GM21529 (cell line): Measurements from ENCODE around the gene AGPS.
"Not testable (repeated sequence)": the region's sequence is repeated elsewhere in the genome, so short reads cannot be mapped to it uniquely, and the experiment has no call there.

ENCODE experiments used
- ATAC-seq: cut with Tn5 transposase; IDR thresholded peaks from one replicate; pipeline ENCODE4 v1.9.1; 2021; ENCODE audit not compliant: unreplicated experiment

AGPS gene

DNA sequence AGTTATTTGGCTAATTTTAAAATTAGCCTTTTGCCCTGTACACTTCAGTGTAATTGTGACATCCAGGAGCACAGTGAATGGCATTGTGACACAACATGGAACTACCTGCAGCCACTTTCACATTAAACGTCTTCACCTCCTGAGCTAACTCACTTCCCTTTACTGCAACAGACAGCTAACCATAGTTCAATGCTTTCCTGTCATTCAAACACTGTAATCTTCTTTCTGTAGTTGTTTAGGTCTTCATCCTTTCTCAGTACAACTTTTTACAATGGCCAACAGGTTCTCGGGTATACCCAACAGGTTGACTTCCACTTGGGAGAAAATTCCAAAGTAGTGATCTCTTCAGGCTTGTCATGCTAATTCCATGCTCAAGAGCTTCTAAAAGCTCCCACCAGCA is 8.6 kb upstream of the AGPS start:
- ATAC-seq: no peak

- no peak for ATAC-seq
Measured at GRCh38 chr2:177385151-177385550, 7.4 kb upstream of the AGPS start.

GRCh38 chr2:177391822-177392372 is 676 bp upstream of the AGPS start:
- ATAC-seq: no peak

DNA sequence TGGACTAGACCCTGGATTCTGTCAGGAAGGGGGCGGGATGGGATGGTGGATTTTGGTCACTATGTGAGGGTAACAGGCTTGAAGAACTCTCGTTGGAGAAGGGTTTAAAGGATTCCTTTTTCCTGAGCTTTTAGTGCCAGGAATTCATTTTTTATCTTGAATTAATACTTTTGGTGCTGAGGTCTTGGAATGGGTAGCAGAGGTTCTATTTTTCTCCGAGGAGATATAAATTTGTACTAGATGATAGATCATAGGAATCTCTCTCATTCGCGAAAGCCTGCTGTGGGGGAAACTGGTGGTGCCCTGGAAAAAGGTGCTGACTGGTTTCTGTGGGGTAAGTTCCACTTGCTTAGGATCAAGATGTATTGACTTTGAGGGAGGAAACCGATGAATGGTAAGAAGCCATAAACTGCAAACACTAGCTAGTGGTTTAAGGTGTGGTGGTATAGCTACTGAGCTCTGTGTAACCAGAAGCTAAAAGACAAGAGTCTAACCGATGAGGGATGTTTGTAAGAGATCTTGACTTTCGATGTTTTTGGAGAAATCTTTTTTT is 706 bp downstream of the AGPS start:
- no peak for ATAC-seq

- no peak for ATAC-seq
Measured at GRCh38 chr2:177393824-177394593, 1.4 kb downstream of the AGPS start.

DNA sequence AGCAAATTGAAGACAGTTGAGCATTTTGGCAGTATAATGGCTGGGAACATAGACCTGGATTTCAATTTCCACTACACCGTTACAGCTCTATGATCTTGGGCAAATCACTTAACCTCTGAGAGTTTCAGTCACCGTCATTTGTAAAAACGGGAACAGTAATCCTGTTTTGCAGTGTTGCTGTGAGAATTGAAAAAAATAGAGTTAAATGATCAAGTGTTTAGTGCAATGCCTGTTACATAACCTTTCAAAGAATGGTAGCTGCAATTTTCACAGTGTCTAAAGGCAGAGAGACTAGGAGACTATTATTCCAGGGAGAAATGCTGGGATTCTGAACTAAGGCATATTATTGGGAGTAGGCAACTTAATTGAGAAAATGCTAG is 2.0 kb downstream of the AGPS start:
- ATAC-seq: no peak

- ATAC-seq: no peak
Measured at GRCh38 chr2:177395351-177396065, 2.9 kb downstream of the AGPS start.

GRCh38 chr2:177396703-177397460 is 4.3 kb downstream of the AGPS start:
- ATAC-seq: no peak

DNA sequence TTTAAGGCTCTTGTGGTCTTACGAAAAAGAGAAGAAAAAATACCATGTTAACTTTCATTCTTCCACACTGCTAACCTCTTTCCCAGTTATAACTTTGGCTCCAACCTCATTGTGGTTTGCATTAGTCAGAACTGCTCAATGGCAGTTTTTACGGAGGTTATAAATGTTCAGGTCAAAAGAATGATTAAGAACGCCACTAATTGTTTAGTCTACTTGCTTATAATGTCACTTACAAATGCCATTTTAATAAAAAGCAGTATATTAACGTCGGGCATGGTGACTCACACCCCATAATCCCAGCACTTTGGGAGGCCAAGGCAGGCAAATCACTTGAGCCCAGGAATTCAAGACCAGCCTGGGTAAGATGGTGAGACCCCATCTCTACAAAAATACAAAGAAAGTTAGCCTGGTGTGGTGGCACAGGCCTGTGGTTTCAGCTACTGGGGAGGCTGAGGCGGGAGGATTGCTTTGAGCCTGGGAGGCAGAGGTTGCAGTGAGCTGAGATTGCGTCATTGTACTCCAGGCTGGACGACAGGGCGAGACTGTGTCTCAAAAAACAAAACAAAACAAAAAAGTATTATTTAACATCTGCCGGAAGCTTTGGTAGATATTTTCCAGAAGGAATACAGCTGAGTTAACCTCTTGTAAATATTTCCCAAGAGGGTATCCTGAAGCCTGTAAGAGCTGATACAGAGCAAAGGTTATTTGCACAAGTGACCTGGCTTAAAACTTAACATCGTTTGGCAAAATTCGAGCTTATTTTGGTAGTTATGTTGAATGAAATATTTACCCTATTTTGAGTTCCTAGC is 5.1 kb downstream of the AGPS start:
- no peak for ATAC-seq

- no peak for ATAC-seq
Measured at GRCh38 chr2:177398290-177398683, 5.7 kb downstream of the AGPS start.

GRCh38 chr2:177398791-177399190 is 6.2 kb downstream of the AGPS start:
- ATAC-seq: no peak

DNA sequence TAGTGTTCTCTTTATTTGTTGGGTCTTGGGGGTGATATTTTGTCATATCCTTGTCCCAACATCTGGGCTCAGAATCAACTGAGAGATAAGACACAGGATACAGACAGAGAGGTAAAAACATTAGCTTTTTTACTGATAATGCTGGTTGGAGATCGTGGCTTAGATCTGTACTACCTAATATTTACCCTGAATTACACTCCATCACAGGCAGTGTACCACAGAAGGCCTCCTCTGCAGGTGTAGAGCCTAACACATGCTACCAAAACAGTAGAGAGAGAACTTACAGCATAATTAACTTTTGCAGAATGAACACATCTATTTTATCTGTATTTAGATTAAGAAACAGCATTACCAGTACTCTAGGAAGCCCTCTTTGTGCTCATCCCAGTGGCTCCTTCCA is 6.8 kb downstream of the AGPS start:
- no peak for ATAC-seq

DNA sequence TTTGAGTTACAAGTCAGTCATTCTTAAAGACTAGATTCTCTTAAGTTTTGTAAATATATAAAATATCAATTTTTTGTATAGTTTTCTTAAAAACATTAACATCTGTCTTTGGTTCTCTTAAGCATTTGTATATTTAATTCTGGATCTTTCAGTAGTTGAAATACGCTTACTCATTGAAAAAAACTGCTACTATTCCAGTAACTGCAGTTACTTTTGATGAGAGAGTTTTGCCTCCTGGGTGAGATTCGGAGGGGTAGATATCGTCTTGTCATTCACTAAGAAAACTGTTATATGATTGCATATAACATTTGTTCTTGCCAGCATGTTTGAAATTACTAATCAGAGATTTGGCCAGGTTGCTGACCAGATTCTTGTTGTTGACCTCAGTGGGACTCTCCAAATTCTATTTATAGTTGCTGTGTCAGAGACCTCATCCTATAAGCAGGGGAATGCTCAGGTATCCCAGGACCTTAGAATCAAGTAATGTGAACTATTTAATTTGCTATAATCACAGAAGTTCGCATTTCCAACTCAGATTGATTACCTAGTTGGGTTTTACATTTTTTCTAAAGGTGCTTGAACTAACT is 7.9 kb downstream of the AGPS start:
- ATAC-seq: no peak

- ATAC-seq: no peak
Measured at GRCh38 chr2:177402096-177402495, 9.5 kb downstream of the AGPS start.

GRCh38 chr2:177403838-177404237 is 11.3 kb downstream of the AGPS start:
- no peak for ATAC-seq

DNA sequence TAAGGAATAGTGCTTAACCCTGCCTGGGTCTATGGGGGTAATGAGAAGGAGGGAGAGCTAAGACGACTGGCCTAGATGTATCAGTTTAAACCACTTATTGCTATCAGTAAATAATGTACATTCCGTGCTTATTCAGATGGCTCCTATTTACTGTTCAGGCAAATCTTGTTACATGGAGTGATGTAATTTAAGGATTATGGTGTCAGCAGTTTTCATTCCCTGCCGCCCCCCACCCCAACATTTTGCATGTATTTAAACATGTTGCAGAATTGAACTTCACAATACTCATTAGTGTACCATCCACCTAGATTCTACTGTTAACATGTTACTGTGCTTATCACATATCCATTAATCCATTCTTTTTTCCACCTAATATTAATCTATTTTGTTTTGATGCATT is 11.7 kb downstream of the AGPS start:
- no peak for ATAC-seq

DNA sequence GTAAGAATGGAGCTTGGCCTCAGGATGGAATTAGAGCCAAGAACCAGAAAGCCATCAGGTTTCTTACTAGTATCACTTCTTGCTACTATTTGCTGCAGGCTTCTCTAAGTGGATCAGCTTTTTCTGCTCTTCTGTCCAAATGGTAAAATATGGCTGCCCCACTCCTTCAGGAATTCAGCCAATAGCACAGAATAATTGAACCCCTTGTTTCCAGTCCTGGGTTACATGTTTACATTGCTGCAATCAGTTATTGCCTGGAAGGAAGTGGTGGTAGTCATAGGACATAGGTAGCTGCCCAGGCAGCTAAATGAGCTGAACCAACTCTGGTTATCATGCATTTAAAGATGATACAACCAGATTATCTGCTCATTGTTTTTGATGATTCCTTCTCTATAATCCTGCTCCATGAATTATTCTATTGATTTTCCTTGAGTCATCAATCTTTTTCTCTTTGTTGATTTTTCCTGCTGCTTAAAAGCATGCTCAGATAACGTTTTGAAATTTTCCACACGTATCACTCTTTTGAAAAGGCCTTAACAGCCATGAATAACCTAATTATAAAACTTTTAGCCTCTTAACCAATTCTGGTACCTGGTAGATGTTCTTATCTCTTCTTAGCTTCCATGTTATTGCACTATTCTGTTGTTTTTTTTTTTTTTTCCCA is 12.6 kb downstream of the AGPS start:
- ATAC-seq: no peak

GRCh38 chr2:177406182-177406581 is 13.6 kb downstream of the AGPS start:
- no peak for ATAC-seq

GRCh38 chr2:177407031-177407430 is 14.5 kb downstream of the AGPS start:
- ATAC-seq: no peak

DNA sequence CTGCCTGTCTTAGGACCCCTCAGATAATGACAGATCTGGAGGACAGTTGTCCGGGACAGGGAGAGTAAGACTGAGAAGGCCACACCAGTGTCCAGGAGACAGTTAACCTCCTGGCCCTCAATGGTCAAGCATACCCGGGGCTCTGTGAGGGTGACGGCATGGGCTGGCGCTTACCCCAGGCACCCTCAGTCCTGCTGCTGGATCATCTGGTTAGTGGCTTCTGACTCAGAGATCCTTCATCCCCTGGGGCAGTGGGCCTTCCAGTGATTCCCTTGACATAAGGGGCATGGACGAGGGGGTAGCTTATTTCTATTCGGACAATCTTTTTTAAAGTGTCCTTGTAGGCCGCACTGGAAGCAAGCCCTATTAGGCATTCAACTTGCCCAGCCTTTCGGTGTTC is 18.1 kb downstream of the AGPS start:
- ATAC-seq: not testable (repeated sequence)
